ENCODE measurements around the gene PRMT1.

DNA sequence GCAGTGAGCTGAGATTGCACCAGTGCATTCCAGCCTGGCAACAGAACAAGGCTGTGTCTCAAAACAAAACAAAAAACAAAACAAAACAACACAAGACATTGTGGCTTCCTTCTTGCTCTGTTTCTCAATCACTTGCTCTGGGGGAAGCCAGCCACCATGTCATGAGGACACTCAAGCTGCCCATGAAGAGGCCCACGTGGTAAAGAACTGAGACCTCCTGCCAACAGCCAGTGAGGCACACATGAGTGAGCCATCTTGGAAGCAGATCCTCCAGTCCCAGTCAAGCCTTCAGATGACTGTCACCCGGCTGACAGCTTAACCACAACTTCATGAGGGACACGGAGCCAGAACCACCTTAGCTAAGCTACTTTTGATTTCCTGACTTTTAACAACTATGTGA, 39.1 kb downstream of the PRMT1 start:
- TF ChIP-seq, protein P1, sequence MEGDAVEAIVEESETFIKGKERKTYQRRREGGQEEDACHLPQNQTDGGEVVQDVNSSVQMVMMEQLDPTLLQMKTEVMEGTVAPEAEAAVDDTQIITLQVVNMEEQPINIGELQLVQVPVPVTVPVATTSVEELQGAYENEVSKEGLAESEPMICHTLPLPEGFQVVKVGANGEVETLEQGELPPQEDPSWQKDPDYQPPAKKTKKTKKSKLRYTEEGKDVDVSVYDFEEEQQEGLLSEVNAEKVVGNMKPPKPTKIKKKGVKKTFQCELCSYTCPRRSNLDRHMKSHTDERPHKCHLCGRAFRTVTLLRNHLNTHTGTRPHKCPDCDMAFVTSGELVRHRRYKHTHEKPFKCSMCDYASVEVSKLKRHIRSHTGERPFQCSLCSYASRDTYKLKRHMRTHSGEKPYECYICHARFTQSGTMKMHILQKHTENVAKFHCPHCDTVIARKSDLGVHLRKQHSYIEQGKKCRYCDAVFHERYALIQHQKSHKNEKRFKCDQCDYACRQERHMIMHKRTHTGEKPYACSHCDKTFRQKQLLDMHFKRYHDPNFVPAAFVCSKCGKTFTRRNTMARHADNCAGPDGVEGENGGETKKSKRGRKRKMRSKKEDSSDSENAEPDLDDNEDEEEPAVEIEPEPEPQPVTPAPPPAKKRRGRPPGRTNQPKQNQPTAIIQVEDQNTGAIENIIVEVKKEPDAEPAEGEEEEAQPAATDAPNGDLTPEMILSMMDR (IDR thresholded peaks at IDR 0.05): no peak
- no peak for TF ChIP-seq SIN3A (IDR thresholded peaks at IDR 0.05; ENCODE audit: borderline replicate concordance, insufficient read depth, low read depth, low read length)
